Measurements from ENCODE around the gene CEACAM1.
"Not testable (repeated sequence)": the region's sequence is repeated elsewhere in the genome, so short reads cannot be mapped to it uniquely, and the experiment has no call there.

CEACAM1 gene

GRCh38 chr19:42524250-42524649, 4.0 kb downstream of the CEACAM1 start:
- in situ Hi-C loops (cut with HindIII; ENCODE audit: low sequenced_read_pairs) = no loop called here
- TF ChIP-seq CTCF (IDR thresholded peaks at IDR 0.05; ENCODE audit: low read depth, low read length) = no peak
- H3K4me3 ChIP-seq (ENCODE audit: low read depth, low read length) = no peak overlapping the region
- DNase-seq (ENCODE audit: low read depth, low spot score) = no peak

GRCh38 chr19:42522262-42522661, 6.0 kb downstream of the CEACAM1 start:
- in situ Hi-C loops (cut with HindIII; ENCODE audit: low sequenced_read_pairs); H3K4me3 ChIP-seq (ENCODE audit: low read depth, low read length); DNase-seq (ENCODE audit: low read depth, low spot score): not testable (repeated sequence)

GRCh38 chr19:42521346-42522030, 6.8 kb downstream of the CEACAM1 start:
- H3K4me3 ChIP-seq (ENCODE audit: low read depth, low read length) = no peak overlapping the region
- DNase-seq (ENCODE audit: low read depth, low spot score) = no peak
- no peak for TF ChIP-seq CTCF (IDR thresholded peaks at IDR 0.05; ENCODE audit: low read depth, low read length)
- in situ Hi-C loops (cut with HindIII; ENCODE audit: low sequenced_read_pairs) = no loop called here

- TF ChIP-seq CTCF (IDR thresholded peaks at IDR 0.05; ENCODE audit: low read depth, low read length) = no peak
- no peak for DNase-seq (ENCODE audit: low read depth, low spot score)
- in situ Hi-C loops (cut with HindIII; ENCODE audit: low sequenced_read_pairs) = no loop called here
- H3K4me3 ChIP-seq (ENCODE audit: low read depth, low read length) = no peak overlapping the region
These were observed 9.2 kb downstream of the CEACAM1 start for GRCh38 chr19:42519108-42519507.

- in situ Hi-C loops (cut with HindIII; ENCODE audit: low sequenced_read_pairs) = no loop called here
- no peak for DNase-seq (ENCODE audit: low read depth, low spot score)
- TF ChIP-seq CTCF (IDR thresholded peaks at IDR 0.05; ENCODE audit: low read depth, low read length) = no peak
These were observed 11.5 kb downstream of the CEACAM1 start for GRCh38 chr19:42516771-42517170.

GRCh38 chr19:42515241-42515832, 12.9 kb downstream of the CEACAM1 start:
- in situ Hi-C loops (cut with HindIII; ENCODE audit: low sequenced_read_pairs) = no loop called here
- TF ChIP-seq CTCF (IDR thresholded peaks at IDR 0.05; ENCODE audit: low read depth, low read length) = no peak
- no peak for DNase-seq (ENCODE audit: low read depth, low spot score)
- H3K4me3 ChIP-seq (ENCODE audit: low read depth, low read length) = no peak overlapping the region

More at GRCh38 chr19:42516771-42517170, 11.5 kb downstream of the CEACAM1 start:
- no peak overlapping the region for H3K4me3 ChIP-seq (ENCODE audit: low read depth, low read length)

- TF ChIP-seq CTCF (IDR thresholded peaks at IDR 0.05; ENCODE audit: low read depth, low read length) = no peak
- no peak overlapping the region for H3K4me3 ChIP-seq (ENCODE audit: low read depth, low read length)
- no peak for DNase-seq (ENCODE audit: low read depth, low spot score)
- in situ Hi-C loops (cut with HindIII; ENCODE audit: low sequenced_read_pairs) = no loop called here
These were observed 13.8 kb downstream of the CEACAM1 start for GRCh38 chr19:42514449-42514848.
